Stomach (tissue), 9 donors: ENCODE data around the gene BAIAP2L2. TPM values are rescaled to one million over a fixed set of nuclear protein-coding genes. Genes with fewer than 3 reads are reported as not detected.

Experiments used
- DNase-seq, 2 donors: peaks; one replicate each; pipeline versions ENCODE4 v3.0.0 to v3.0.0-alpha.2; 2013 to 2019
- H3K27ac ChIP-seq, 5 donors: fragments of 200-600 bp in 4 of 5; sonication (generic) in 4 of 5; one replicate each; pipeline ENCODE4 v1.5.1; 2013 to 2019; ENCODE audit warnings: mild to moderate bottlenecking in 1 of 5, moderate library complexity in 1 of 5
- H3K27me3 ChIP-seq, 3 donors: fragments of 200-600 bp; sonication (generic); one replicate each; pipeline ENCODE4 v1.5.1; 2017 to 2019; ENCODE audit warnings: mixed run types in 1 of 3
- H3K36me3 ChIP-seq, 4 donors: fragments of 200-600 bp; sonication (generic); 1 replicate in 3 of 4; 2 replicates in 1 of 4; pipeline ENCODE4 v1.5.1; 2016 to 2019
- H3K4me1 ChIP-seq, 4 donors: fragments of 200-600 bp; sonication (generic); one replicate each; pipeline ENCODE4 v1.5.1; 2016 to 2019
- H3K4me3 ChIP-seq, 4 donors: fragments of 200-600 bp; sonication (generic) in 3 of 4; one replicate each; pipeline ENCODE4 v1.5.1; 2016 to 2019; ENCODE audit warnings: mild to moderate bottlenecking in 1 of 4
- H3K9me3 ChIP-seq, 4 donors: fragments of 200-600 bp; sonication (generic); one replicate each; pipeline ENCODE4 v1.5.1; 2016 to 2019
- EP300 ChIP-seq: sonication (generic); formaldehyde crosslinking; IDR thresholded peaks from one replicate; pipeline ENCODE4 v1.6.1; 2017; ENCODE audit warnings: antibody characterized with exemption
- POLR2A ChIP-seq, 4 donors: fragments of 450-650 bp; IDR thresholded peaks; one replicate each; pipeline ENCODE4 v1.6.1; 2016; ENCODE audit warnings: antibody characterized with exemption in 4 of 4, control low read depth in 2 of 4, mild to moderate bottlenecking in 1 of 4, moderate library complexity in 1 of 4
- POLR2AphosphoS5 ChIP-seq, 3 donors: sonication (generic); formaldehyde crosslinking; IDR thresholded peaks; one replicate each; pipeline ENCODE4 v1.6.1; 2016; ENCODE audit warnings: antibody characterized with exemption in 3 of 3
- WGBS, 5 donors: extraction: QIAGEN DNeasy Blood & Tissue Kit in 3 of 5; methylation state at CpG; one replicate each; pipeline versions ENCODE4 v1.1.5 to v1.1.7; 2013 to 2018; 5-methylcytosine and 5-hydroxymethylcytosine counted together
- intact Hi-C: fragments of 100-400 bp; cut with DNase I; formaldehyde crosslinking; loops from one replicate; pipeline ENCODE4 v1.15.1; 2023; ENCODE audit warnings: low total_unique reads
- polyA plus RNA-seq, 3 donors: library from polyadenylated mRNA; stranded (reverse); fragments of 200-250 nt; gene quantifications; one replicate each; pipeline ENCODE4 v1.2.3, GENCODE V29; 2013
- total RNA-seq, 5 donors: library from RNA; depleted of rRNA; stranded (reverse); fragments of >200 nt; gene quantifications; one replicate each; pipeline versions ENCODE4 v1.1.0 to v1.2.3, GENCODE V29; 2014 to 2016
- TF ChIP-seq, protein P1 (sequence below), 7 experiments: fragments of 450-650 bp in 4 of 7; fragments of 200-600 bp in 3 of 7; sonication (generic) in 3 of 7; IDR thresholded peaks; one replicate each; pipeline ENCODE4 v1.5.1; 2016 to 2019; ENCODE audit warnings: antibody characterized with exemption in 7 of 7, control low read depth in 2 of 7, mild to moderate bottlenecking in 1 of 7
- donor health status: healthy with polysubstance abuse.
- donor health status: Bipolar disorder and iron deficiency.
- donor health status: healthy.

Gene BAIAP2L2
- total and polyA plus RNA-seq, 8 donors = 1.2 to 397 (median 5.4) TPM

GRCh38 chr22:38062791-38063190 is 47.7 kb downstream of the BAIAP2L2 start:
- TF ChIP-seq EP300 (no peak), POLR2AphosphoS5 (IDR thresholded peaks at IDR 0.05) (no peak), POLR2A (IDR thresholded peaks at IDR 0.05) (no peak)
- TF ChIP-seq, protein P1, sequence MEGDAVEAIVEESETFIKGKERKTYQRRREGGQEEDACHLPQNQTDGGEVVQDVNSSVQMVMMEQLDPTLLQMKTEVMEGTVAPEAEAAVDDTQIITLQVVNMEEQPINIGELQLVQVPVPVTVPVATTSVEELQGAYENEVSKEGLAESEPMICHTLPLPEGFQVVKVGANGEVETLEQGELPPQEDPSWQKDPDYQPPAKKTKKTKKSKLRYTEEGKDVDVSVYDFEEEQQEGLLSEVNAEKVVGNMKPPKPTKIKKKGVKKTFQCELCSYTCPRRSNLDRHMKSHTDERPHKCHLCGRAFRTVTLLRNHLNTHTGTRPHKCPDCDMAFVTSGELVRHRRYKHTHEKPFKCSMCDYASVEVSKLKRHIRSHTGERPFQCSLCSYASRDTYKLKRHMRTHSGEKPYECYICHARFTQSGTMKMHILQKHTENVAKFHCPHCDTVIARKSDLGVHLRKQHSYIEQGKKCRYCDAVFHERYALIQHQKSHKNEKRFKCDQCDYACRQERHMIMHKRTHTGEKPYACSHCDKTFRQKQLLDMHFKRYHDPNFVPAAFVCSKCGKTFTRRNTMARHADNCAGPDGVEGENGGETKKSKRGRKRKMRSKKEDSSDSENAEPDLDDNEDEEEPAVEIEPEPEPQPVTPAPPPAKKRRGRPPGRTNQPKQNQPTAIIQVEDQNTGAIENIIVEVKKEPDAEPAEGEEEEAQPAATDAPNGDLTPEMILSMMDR (IDR thresholded peaks at IDR 0.05) = no peak
- H3K4me3 ChIP-seq = no peak overlapping the region
- H3K4me1 ChIP-seq = peaks cover 0 to 13% (median 6%) of the 10 kb centered on the region in 4 donors
- no peak for DNase-seq
- H3K27me3 ChIP-seq = no peaks in the 10 kb centered on the region
- 72 to 79% (median 79%) methylated on average over 6 of the region's 6 CpGs for WGBS, 5 donors
- no peaks in the 10 kb centered on the region for H3K9me3 ChIP-seq
- intact Hi-C loops = no loop called here
- H3K27ac ChIP-seq = peak overlapping the region in 2 of 5 donors; percentile 28 to 58
- peaks cover 43 to 90% (median 89%) of the 10 kb centered on the region in 4 donors for H3K36me3 ChIP-seq

DNA sequence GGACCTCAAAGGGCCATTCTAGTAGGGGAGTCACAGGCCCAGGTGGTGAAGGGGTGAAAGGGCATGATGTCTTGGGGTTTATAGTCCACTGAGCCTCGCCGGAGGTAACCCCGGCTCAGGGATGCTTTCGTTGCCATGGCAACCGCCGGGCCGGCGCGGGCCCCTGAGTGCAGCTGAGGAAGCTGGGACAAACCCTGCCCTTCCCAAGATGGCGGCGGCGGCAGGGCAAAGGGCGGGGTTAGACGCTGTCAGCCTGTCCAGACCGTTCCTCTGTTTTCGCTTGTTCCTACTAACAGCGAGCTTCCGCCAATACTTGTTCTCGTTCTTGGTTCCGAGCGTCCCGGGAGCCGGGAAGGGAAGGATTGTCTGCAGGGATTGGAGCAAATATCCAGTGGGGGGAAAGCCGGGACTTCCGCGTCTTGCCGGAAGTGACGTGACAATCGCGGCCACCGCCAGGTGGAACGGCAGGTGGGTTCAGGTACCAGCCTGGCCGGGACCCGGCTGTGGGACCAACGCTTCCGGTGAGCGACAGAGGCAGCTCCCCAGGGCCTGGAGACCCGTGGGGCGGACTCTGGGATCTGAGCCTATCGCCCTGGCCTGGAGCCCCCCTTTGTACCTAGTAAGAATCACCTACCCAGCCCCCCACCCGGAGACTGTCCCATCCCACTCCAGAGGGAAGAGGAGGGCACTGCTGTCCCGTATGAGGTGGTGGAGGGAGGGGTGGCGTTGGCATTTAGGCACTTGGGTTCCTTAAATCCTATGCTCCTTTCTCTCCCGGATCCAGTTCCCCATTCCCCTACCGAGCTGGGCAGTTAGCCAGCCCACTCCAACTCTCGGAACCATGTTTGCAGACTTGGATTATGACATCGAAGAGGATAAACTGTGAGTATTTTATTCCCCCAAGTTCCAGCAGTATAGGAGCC is 53.3 kb downstream of the BAIAP2L2 start, which contains the start of gene PICK1:
Gene PICK1, plus strand, starts transcription at position 436 of the 923 bp plus-strand sequence. Its CDS starts 406 bp downstream, at position 842.
- Histone ChIP-seq H3K36me3 (peaks cover 12 to 35% (median 34%) of the 10 kb centered on the region in 4 donors), H3K27ac (peak within 1 kb of the TSS; percentile 86 to 94 (median 86)), H3K27me3 (peaks cover 0 to 8% (median 0%) of the 10 kb centered on the region in 3 donors), H3K4me1 (peaks cover 0 to 26% (median 23%) of the 10 kb centered on the region in 4 donors), H3K4me3 (peak within 1 kb of the TSS; percentile 43 to 73 (median 59)), H3K9me3 (no peaks in the 10 kb centered on the region)
- peak; percentile 90 to 97 for DNase-seq
- intact Hi-C loops = loop anchor here (10.0 kb wide), 1 partner anchor 288 kb away; no protein-coding TSS in a partner anchor
- TF ChIP-seq POLR2AphosphoS5 (IDR thresholded peaks at IDR 0.05) = peak; percentile 54 to 88 (median 67)
- TF ChIP-seq POLR2A (IDR thresholded peaks at IDR 0.05) = no peak
- TF ChIP-seq, protein P1 (IDR thresholded peaks at IDR 0.05) = peak in 1 of 7 experiments; percentile 27
- TF ChIP-seq EP300 = no peak
- WGBS, 5 donors = 2 to 4% (median 2%) methylated on average over 33 to 47 of the region's 47 CpGs

DNA sequence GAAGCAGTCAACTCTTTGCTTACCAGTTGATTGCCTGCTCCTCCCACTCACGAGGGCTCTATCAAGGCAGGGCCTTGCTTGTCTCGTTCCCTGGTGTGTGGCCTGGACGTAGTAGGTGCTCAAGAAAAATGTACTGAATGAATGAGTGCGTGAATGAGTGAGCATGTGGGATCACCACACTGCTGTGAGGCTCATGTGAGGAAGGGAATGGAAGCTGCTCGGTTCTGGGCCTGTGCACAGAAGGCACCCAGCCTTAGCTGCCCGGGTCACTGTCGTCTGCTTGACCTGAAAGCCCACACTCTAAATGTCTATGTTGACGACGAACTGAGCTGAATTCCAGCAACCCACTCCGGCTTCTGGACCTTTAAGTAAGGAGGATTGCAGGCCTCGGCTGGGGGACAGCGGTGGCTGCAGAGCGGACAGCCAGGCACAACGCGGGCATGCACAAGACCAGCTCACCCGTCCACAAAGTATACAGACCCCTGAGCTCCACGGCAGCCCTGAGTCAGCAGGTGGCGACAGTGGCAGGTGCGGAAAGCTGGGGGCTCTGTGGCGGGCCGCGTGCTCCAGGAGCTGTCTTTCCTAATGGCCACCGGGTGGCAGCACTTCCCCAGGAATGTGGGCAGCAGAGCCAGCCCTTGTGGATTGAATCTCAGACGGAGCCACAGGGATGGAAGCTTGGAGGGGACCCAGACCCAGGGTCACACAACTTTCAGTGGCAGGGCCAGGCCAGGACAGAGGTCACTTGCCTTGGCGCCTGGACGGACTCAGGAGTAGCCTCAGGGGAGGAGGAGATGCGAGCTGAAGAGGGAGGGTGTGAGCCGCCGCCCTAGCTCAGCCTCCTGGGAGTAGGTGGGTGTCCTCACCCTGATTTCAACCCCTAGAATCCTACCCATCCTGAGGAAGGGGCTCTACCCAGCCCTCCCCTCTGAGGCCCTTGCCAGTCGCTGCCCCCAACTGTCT is 58.3 kb downstream of the BAIAP2L2 start:
- no peak overlapping the region for H3K4me3 ChIP-seq
- peak; percentile 86 to 95 for DNase-seq
- intact Hi-C loops = loop anchor here (10.0 kb wide), 1 partner anchor 293 kb away; no protein-coding TSS in a partner anchor
- peaks cover 0 to 17% (median 14%) of the 10 kb centered on the region in 4 donors for H3K4me1 ChIP-seq
- 25 to 43% (median 29%) methylated on average over 15 to 30 of the region's 30 CpGs for WGBS, 5 donors
- H3K27ac ChIP-seq = no peak overlapping the region
- H3K36me3 ChIP-seq = no peaks in the 10 kb centered on the region
- peaks cover 0 to 22% (median 0%) of the 10 kb centered on the region in 3 donors for H3K27me3 ChIP-seq
- TF ChIP-seq POLR2A (IDR thresholded peaks at IDR 0.05) (no peak), POLR2AphosphoS5 (IDR thresholded peaks at IDR 0.05) (peak in 1 of 3 donors; percentile 39), EP300 (no peak)
- TF ChIP-seq, protein P1 (IDR thresholded peaks at IDR 0.05) = peak in 5 of 7 experiments; percentile 83 to 90 (median 88)
- H3K9me3 ChIP-seq = no peaks in the 10 kb centered on the region
